COLO668 (cell line): Measurements from ENCODE around the gene APC2.

Experiments
- DNase-seq: peaks from one replicate; lab custom pipeline; 2025; ENCODE audit not compliant: unreplicated experiment; lab: John Stamatoyannopoulos, UW

APC2 gene

DNA sequence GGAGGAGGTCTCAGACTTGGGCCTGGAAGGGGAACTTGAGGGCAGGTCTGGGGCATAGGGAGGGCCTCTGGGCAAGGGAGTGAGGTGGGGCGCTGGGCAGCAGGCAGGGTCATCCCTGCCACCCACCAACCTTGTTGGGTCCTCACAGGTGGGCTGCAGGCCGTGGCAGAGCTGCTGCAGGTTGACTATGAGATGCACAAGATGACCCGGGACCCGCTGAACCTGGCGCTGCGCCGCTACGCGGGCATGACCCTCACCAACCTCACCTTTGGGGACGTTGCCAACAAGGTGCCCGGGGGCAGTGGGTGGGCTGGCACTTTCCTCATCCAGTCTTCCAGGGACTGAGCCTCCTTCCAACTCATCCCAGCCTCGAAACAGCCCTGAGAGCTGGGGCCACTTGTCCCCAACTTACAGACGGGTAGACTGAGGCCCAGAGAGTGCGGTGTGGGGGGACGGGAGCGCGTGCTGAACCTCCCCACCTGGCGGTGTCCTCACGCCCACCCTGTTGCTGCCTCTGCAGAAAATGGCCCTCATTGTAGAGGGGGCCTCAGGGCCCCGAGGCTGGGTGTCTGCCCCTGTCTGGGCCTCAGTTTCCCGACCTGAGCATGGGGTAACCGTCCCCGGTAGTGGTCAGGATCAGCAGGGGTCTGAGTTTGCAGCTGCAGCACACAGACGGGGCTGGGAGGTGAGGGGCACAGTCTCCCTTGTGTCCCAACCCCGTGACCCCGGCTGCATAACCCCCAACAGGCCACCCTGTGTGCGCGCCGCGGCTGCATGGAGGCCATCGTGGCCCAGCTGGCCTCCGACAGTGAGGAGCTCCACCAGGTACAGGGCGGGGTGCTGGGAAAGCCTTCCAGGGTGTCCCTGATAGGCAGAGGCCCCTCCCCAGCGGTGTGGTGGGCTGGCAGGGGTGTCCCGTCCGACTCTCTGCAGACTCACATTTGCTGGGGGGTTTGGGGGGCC is 10.4 kb downstream of the APC2 start:
- no peak for DNase-seq

DNA sequence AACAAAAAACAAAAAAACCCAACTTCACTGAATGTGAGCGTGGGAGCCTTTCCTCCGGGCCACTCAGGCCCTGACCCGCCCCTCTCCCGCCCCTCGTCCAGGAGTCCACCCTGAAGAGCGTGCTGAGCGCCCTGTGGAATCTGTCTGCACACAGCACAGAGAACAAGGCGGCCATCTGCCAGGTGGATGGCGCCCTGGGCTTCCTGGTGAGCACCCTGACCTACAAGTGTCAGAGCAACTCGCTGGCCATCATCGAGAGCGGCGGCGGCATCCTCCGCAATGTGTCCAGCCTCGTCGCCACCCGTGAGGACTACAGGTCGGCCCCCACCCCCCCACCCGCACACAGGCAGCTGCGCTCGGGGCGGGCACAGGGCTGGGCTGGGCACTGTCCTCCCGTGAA is 11.9 kb downstream of the APC2 start:
- DNase-seq, result no peak

DNA sequence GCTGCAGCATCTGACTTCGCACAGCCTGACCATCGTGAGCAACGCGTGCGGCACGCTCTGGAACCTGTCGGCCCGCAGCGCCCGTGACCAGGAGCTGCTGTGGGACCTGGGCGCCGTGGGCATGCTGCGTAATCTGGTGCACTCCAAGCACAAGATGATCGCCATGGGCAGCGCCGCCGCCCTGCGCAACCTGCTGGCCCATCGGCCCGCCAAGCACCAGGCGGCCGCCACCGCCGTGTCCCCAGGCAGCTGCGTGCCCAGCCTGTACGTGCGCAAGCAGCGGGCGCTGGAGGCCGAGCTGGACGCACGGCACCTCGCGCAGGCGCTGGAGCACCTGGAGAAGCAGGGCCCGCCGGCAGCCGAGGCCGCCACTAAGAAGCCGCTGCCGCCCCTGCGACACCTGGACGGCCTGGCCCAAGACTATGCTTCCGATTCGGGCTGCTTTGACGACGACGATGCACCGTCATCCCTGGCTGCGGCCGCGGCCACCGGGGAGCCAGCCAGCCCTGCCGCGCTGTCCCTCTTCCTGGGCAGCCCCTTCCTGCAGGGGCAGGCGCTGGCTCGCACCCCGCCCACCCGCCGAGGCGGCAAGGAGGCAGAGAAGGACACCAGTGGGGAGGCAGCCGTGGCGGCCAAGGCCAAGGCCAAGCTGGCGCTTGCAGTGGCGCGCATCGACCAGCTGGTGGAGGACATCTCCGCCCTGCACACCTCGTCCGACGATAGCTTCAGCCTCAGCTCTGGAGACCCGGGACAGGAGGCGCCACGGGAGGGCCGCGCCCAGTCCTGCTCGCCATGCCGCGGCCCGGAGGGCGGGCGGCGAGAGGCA is 15.5 kb downstream of the APC2 start:
- DNase-seq, result peak; percentile 41

- DNase-seq, result no peak
Measured at GRCh38 chr19:1466018-1466460, 16.1 kb downstream of the APC2 start.

- no peak for DNase-seq
Measured at GRCh38 chr19:1466461-1467214, 16.7 kb downstream of the APC2 start.

- DNase-seq, result no peak
Measured at GRCh38 chr19:1467215-1467489, 17.2 kb downstream of the APC2 start.

GRCh38 chr19:1467490-1468273 is 17.8 kb downstream of the APC2 start:
- no peak for DNase-seq

GRCh38 chr19:1468274-1468820 is 18.4 kb downstream of the APC2 start:
- DNase-seq, result no peak

GRCh38 chr19:1468821-1469254 is 18.9 kb downstream of the APC2 start:
- DNase-seq, result peak; percentile 53

- DNase-seq, result peak; percentile 53
Measured at GRCh38 chr19:1469255-1470054, 19.5 kb downstream of the APC2 start.

- no peak for DNase-seq
Measured at GRCh38 chr19:1470055-1470304, 20.1 kb downstream of the APC2 start.

GRCh38 chr19:1470305-1471009 is 20.5 kb downstream of the APC2 start:
- DNase-seq, result peak; percentile 47

DNA sequence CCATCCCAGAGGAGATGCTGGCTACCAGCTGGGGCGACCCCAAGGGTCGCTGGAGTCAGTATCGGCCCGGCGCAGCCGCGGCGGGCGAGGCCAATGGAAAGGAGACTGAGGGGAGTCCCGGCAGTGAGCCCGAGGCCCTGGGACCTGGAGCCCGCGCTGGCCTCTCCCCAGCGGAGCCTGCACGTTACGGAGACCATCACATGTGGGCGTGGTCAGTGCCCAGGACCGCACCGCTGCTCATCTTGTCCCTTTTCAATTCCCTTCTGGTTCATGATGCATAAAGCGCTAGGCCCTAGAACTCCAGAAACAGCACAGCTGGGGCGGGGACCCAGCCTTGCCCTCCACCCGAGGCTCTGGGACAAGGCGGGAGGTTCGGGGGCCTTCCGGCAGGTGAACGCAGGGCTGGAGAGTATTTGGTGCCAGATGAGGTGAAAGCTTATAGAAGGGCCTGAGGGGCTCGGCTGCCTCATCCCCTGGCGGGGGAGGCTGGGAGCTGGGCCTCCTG is 21.1 kb downstream of the APC2 start:
- DNase-seq, result peak; percentile 47

- no peak for DNase-seq
Measured at GRCh38 chr19:1471515-1472160, 21.7 kb downstream of the APC2 start.

DNA sequence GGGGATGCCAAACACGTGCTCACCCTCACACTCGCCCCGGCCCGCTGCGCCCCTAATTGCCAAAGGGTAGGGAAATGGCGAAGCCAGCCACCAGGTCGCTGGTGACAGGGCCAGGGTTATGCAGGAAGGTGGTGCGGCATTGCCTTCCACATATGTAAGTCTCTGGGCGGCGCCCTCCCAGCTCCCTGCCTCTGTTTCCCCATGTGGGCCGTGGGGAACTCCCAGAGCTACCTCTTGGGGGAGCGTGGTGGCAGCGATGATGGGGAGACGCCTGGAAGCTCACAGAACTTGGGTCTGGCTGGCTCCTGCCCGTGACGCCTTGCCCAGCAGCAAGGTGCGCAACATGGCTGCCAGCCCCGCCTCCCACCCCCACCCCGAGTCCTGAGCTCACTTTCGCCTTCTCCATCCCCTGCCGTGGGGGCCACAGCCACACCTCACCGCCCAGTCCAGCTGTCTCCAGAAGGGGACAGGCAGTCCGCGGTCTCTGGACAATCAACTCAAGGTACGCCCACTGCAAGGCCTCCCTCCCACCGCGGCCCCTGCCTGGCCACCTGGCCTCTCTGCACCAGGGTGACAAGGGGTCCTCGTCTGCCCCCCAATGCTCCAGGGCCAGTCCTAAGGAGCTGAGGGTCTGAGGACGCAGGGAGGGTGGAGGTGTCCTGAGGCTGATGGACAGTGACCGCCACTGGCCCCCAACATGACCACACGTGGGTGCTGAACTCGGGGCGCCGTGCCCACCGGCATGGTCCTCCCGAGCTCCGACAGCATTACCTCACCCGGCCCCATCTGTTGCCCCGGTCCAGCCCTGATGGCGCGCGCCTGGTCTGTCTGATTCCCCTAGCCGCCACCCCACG is 22.5 kb downstream of the APC2 start:
- DNase-seq, result no peak

DNA sequence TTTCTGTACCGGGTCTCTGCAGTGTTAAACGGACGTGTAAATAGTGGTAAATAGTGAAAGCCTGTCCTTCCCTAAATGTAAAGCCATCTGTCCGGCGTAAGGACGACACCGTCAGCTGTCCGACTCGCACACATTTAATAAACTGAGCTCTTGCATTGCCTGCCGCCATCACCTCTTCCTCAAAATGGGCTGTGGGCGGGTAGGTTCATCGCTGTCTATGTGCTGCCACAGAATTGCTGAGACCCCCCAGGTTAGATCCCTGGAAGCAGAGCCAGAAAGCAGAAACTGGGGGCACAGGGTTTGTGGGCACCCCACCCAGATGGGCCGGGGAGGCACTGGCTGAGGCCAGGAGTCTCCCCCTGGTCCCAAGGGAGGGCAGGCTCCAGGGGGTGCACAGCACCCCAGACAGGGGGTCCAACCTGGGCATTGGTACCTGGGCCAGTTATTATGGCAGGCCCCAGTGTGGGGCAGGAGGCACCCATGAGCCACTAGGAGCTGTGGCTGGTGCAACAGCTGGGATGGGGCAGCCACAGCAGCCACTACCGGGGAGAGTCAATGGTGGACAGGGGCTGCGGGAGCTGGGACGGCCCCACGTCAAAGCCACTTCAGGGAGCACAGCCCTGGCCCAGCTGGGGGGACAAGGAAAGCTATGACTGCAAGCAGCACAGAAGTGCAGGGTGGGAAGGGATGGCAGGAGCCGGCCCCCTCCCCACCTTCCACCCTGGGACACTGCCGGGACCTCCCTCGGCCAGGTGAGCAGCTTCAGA is 23.3 kb downstream of the APC2 start:
- DNase-seq, result no peak
